HG02840 (cell line): Measurements from ENCODE around the gene ARHGAP23.

Experiments
- ATAC-seq: cut with Tn5 transposase; IDR thresholded peaks from one replicate; pipeline ENCODE4 v1.9.1; 2021; ENCODE audit warnings: mild to moderate bottlenecking, moderate library complexity, moderate number of reproducible peaks; ENCODE audit not compliant: unreplicated experiment, low FRiP score

Gene ARHGAP23

DNA sequence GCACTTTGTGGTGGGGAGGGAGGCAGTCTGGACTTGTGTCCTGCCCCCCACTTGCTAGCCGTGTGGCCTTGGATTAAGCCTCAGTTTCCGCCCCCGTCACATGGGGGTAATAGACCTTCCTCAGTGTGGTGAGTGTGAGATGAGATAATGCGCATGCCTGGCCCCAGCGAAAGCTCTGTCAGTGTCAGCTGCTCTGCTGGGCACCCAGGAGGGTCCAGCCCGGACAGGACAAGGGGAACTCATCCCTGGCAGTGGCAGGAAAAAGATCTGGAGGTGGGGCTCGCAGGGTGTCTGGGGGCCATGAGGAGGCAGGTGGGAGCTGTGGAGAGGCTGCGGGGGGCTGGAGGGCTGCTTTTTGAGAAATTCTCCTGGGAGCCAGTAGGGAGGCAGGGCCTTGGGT is 114.0 kb downstream of the ARHGAP23 start:
- ATAC-seq, result no peak

DNA sequence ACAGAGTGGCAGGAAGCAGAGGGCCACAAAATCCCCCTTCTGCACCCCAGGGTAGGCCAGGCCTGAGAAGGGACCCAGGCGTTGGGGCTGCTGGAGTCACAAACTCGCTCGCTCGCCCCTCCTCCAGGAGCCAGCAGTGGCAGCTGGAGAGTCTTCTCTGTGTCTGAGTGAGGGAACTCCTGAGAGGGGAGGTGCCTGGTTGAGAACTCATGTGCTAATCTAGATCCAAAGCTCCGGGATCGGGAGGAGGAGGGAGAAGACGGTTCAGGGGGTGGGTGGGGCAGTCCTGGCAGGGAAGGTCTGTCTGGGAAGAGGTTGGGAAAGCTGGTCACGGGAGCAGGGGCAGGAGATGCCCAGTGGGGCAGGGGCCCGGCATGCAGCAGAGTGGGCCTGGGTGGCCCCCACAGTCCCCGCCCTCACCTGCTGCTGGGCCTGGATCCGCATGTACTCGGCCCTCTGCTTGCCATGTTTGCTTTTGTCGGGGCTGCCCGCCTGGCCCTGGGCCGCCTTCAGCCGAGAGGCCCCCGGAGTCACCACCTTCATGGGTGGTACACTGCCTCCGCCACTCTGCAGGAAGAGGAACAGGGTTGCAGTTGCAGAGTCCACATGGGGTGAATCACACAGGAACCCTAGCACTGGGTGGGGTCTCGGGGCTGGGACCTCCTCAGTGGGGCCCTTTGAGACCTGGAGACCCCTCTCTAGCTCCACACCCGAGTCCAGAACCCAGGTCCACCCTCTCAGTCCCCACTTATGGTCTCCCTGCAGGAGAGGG is 115.3 kb downstream of the ARHGAP23 start:
- ATAC-seq, result no peak

DNA sequence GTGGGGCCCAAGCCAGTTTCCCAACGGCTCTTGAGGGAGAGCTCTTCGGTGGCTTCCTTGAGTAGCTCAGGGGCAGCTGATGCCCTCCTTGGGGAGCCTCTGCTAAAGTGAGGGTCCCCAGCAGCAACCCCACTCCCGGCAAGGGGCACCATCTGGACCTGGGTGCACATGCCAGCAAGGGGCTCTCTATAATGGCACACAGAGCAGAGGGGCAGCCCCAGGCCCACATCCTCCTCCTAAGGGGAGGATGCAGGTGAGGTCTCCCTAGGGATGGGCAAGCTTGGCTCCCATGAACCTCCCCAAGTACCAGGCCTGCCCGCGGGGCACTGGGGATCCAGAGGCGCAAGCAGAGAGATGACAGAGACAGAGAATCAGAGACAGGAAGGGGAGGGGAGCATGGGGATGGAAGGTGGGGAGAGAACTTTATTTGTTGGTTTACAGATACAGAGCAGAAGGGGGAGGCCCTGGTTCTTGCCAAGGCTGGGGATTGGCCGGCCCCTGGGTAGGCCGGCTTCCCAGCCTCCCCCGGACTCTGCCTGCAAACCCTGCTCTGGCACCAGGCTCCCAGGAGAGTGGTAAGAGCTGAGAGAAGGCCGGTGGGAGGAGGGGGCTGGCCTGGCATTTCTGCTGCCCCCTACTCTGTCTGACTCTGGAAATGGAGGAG is 116.0 kb downstream of the ARHGAP23 start:
- no peak for ATAC-seq

- ATAC-seq, result no peak
These were observed 116.6 kb downstream of the ARHGAP23 start for GRCh38 chr17:38544839-38545209.

DNA sequence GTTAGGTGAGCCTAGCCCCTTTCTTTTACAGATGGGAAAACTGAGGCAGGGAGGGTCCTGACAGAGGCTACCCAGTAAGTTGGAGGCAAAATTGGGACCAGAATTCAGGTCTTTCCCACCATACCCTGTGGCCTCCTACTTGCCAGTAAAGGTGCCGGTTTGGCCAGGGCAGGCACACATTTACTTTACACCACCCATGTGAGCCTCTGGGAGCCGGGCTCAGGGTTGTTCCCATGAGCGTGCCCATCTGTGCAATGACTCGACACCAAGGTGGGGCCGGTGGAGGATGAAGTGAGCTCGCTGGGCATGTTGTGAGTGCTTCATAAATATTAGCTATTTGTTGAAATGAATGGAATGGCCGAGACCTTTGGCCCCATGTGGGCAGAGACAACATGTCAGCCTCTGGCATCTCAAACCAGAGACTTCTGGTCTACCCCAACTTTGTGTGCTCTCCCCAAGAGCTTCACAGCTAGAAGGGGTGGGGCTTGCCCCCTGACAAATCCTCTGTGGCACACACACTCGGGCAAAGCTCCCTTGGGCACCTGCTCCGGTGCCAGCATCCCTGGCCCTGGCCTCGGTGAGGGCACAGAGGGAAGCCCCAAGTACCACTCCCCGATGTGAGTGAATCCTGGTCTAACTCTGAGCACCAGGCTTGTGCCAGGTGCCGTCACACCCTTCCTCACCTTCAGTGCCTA is 117.4 kb downstream of the ARHGAP23 start:
- no peak for ATAC-seq

DNA sequence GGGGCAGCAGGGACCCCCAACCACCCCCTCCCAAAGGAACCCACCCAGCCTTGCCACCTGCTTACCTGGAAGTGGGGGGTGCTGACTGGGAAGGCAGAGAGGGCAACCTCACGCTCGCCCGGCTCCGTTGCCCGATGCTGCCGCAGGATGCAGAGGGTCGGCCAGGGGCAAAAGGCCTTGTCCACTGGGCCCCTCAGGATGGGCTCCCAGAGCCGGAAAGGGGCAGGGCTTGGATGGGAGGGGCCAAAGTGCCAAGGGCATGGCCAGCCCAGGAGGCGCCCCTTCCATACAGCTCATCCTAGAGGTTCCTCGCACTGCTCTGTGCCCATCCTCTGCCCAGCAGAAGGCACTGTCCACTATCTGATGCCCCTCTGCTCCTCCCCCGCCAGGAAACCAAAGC is 118.1 kb downstream of the ARHGAP23 start:
- no peak for ATAC-seq

DNA sequence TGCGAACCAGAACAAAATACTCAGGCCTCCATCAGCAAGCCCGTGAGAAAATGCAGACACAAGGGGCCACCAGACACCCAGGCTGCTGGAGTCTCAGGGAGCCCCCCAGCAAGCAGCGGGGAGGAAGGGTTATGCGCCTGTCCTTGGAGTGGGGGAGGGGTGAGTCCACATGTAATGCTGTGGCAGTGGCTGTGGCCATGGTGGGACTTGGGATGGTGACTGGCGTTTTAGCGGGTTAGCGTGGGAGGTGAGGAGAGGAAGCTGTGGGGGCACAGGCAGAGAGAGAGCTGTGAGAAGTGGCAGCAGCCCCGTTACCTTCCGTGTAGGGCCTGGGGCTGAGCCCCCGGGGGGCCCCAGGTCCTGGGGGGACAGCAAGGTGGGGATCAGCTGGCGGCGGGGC is 119.2 kb downstream of the ARHGAP23 start:
- no peak for ATAC-seq

- no peak for ATAC-seq
These were observed 121.0 kb downstream of the ARHGAP23 start for GRCh38 chr17:38549285-38549684.

- ATAC-seq, result no peak
These were observed 122.4 kb downstream of the ARHGAP23 start for GRCh38 chr17:38550661-38551060.

DNA sequence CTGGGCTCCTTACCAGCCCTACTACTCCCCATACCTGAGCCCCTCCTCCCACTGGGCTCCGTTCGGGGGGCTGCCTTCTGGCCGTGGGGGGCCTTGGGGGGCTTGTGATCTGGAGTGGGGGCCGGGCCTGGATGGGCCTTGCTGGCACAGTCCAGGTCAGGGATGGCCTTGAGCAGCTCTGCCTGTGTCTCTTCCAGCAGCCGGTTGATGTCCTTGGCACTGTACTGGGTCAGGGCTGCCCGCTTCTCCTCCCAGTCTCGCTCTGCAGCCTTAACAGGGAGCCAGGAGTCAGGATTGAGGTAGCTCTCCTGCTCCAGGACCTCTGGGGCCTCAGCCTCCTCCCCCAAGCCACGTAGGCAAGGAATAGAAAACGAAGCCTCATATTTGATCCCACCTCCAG is 122.9 kb downstream of the ARHGAP23 start:
- no peak for ATAC-seq

DNA sequence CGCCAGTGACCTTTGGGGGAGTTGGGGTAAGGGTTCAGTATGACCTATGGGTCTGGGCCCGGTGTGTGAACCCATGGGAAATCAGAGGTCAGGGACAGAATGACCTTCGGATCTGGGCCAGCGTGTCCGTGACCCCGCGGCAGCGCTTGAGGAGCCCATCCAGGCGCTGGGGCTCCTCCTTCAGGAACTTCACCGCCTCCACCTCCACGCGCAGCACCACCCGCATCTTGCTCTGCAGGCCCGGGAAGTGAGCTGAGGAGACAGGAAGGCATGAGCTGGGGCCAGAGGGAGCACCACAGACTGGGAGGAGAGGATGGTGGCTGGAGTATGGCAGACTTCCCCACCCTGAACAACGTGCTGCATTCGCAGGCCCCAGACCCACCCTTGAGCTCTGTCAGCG is 124.1 kb downstream of the ARHGAP23 start:
- no peak for ATAC-seq

DNA sequence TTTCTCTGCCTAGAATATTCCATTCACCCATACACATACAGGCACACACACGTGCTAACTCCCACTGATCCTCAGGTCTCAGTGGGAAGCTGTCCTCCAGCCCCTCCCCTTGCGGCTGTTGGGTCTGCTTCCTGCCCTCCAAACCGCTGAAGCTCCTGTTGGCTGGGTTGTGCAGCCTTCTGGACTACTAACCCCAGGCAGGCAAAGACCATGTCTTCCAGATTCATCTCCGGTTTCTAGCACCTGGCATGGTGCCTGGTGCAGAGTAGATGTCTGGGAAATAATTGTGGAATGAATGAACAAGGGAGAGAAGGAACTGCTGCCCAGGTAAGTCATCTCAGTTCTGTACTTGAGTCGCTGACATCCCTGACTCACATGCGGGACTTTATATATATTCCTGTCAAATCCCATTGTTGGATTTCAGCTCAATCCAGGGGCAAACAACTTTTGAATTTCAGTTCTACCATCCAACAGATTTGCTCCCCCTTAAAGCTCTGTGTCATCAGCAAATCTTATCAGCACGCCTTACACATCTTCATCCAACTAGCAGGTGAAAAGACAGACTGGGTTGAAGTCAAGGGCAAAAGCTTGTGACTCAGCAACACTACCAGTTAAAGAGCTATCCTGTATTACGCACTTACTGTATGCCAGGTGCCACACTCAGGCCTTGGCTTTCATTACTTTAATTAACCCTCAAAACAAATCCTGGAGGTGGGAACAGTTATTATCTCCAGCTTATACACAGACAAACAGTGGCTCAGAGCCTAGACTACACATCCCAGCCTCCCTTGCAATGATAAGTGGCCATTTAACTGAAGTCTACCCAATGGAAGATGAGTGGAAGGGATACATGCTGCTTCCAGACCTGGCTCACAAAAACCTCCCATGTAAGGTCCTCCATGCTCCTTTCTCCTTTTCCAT is 126.4 kb downstream of the ARHGAP23 start:
- ATAC-seq, result no peak

GRCh38 chr17:38556239-38556638 is 128.0 kb downstream of the ARHGAP23 start:
- no peak for ATAC-seq

GRCh38 chr17:38557396-38557795 is 129.1 kb downstream of the ARHGAP23 start:
- ATAC-seq, result no peak

DNA sequence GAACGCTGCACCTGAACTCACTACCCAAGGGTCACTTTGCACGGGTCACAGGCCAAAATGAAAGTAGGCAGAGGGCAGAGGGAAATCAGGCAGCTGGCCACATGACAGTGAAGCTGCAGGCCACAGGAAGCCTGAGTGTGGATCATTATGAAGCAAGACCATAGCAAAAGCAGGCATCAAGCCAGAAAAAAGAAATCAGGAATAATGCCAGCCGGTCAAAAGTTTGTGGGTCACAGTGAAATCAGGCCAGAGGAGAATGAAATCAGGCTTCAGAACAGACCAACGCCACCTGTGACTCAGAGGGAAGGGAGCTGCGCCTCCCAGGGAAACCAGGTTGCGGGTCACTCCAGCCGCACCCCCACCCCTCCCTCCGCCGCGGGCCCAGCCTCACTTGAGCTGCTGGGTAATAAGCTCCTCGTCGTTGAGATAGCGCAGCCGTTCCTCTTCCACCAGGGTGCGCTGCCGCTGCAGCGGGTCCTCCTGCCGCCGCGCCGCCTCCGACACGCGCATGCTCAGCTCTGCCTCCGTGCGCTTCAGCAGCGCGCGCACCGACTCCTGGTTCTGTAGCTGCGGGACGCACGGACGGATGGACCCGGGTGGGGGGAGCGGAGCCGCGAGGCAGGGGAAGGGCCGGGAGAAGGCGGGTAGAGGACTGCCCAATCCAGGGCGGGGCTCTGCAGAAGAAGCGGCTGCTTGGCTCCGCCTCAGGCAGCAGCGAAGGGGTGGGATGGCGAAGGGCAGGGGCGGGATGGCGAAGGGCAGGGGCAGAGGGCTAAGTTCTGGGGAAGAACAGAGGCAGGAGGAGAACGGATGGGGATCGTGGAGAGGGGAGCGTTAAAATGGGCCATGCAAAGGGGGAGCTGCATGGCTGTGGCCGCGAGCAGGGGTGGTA is 129.8 kb downstream of the ARHGAP23 start:
- peak; percentile 61 for ATAC-seq

DNA sequence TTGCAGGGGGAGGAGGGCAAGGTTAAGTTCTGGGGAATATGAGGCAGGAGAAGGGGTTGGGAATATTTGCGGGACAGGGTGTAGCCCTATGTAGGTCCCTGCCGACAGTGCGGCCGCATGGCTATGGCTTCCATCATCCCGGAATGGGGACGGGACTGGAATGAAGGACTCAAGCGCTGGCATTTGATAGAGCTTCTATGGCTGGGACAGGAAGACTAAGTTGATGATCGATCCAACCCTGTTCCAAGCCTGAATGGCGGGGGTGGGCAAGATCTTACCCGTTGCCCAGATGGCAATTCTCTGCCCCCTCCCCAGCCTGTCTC is 130.4 kb downstream of the ARHGAP23 start:
- no peak for ATAC-seq

DNA sequence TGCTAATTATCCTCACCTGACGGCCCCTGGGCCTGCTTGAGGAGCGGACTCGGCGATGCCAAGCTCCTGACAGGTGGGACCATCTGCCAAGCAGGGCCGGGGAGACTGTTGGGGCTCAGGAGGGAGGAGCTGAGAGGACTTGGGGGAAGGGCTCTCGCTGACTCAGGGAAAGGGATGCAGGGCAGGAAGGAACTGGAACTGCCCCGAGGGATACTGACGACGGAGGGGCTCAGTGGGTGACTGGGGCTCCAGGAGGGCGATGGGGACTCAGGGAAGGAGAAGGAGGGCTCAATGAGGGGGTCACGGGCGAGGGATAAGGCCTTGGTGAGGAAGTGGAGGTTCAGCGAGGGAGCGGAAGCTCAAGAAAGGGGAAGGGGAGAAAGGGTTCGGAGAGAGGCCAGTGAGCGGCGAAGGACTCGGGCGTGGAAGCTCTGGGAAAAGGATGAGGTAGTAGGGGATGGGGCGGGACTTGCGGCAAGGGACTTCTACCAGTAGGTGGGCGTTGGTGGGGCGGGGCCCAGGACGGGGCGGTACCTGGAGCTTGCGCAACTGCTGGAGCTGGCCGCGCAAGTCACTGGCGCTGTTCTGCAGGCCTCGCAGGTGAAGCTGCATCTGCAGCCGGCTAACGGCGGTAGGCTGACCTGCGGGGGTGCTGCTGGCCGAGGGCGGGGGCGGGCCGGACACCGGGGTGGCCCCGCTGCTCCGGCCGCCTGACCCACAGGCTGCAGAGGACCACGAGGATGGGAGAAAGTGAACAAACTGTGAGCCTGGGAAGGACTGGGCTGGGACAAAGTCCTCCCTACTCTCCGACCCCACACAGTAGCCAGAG is 131.0 kb downstream of the ARHGAP23 start:
- peak; percentile 57 for ATAC-seq

DNA sequence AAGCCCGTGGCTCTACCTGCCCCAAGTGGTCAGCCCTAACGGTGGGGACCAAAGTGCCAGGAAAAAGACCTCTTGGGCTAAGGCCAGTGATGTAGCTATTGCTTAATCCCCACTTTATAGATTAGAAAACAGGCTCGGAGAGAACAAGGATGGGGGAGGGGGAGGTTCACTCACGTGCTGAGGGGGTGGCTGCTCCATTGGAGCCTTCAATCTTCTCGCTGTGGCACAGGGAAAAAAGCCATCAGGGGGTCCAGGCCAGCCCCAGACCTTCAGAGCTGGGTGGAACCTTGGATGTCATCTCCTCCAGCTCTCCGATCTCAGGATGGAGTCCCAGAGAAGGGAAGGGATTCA is 131.6 kb downstream of the ARHGAP23 start:
- no peak for ATAC-seq
